Activated B cell treated with CpG ODN at 0.5 μM for 24 hours (primary cell): ENCODE data around the gene SLC2A14. TPM values are rescaled to one million over a fixed set of nuclear protein-coding genes. Genes with fewer than 3 reads are reported as not detected.
"Not testable (repeated sequence)": the region's sequence is repeated elsewhere in the genome, so short reads cannot be mapped to it uniquely, and the experiment has no call there.

Experiments used
- ATAC-seq: fragments of 200-7000 bp; cut with Tn5 transposase; one replicate; pipeline ENCODE4 v1.10.0; 2021; ENCODE audit warnings: low read depth, mild to moderate bottlenecking, moderate library complexity
- CTCF ChIA-PET: fragments of 350-600 bp; sonication (Branson Sonifier 250); formaldehyde crosslinking; loops from one replicate; lab custom pipeline; 2021; ENCODE audit warnings: antibody characterized with exemption; lab: Charles Lee
- POLR2A ChIA-PET: fragments of 350-600 bp; sonication (Branson Sonifier 250); formaldehyde crosslinking; loops from one replicate; lab custom pipeline; 2021; ENCODE audit warnings: antibody characterized with exemption; lab: Charles Lee
- DNase-seq: peaks from one replicate; pipeline ENCODE4 v3.0.0; 2022
- H3K27ac Mint-ChIP-seq: one replicate; pipeline ENCODE4 v1.8.0; 2020; ENCODE audit warnings: mixed read lengths
- H3K27me3 Mint-ChIP-seq: one replicate; pipeline ENCODE4 v1.8.0; 2021; ENCODE audit warnings: mixed read lengths
- H3K36me3 Mint-ChIP-seq: one replicate; pipeline ENCODE4 v1.8.0; 2021; ENCODE audit warnings: low read depth, mixed read lengths
- H3K4me1 Mint-ChIP-seq: one replicate; pipeline ENCODE4 v1.8.0; 2021; ENCODE audit warnings: mixed read lengths
- H3K4me3 Mint-ChIP-seq: one replicate; pipeline ENCODE4 v1.8.0; 2020; ENCODE audit warnings: mild to moderate bottlenecking, mixed read lengths
- H3K9me3 Mint-ChIP-seq: one replicate; pipeline ENCODE4 v1.8.0; 2020; ENCODE audit warnings: mixed read lengths
- CTCF ChIP-seq: fragments of 200-600 bp; IDR thresholded peaks from one replicate; pipeline ENCODE4 v1.8.0; 2022; ENCODE audit warnings: antibody characterized with exemption, mild to moderate bottlenecking
- intact Hi-C: fragments of 100-400 bp; cut with micrococcal nuclease; formaldehyde crosslinking; loops from one replicate; pipeline ENCODE4 v1.15.1; 2024
- total RNA-seq: library from RNA; stranded (reverse); gene quantifications from 2 replicates; pipeline ENCODE4 v1.2.3, GENCODE V29; 2022

The SLC2A14 gene
- total RNA-seq, 1 donor from 2014 or later, result 1.4 TPM

GRCh38 chr12:7915661-7916403 is 43.1 kb upstream of the SLC2A14 start:
- TF ChIP-seq CTCF, result no peak
- intact Hi-C loops, result no loop called here
- Mint-ChIP-seq H3K27ac (no peak overlapping the region), H3K9me3 (no peaks in the 10 kb centered on the region), H3K36me3 (peaks cover 36% of the 10 kb centered on the region), H3K27me3 (no peaks in the 10 kb centered on the region), H3K4me1 (no peaks in the 10 kb centered on the region), H3K4me3 (no peak overlapping the region)
- no peak for ATAC-seq
- no peak for DNase-seq
- POLR2A ChIA-PET, result no interaction called here
- CTCF ChIA-PET, result no interaction called here

- CTCF ChIA-PET, intact Hi-C loops, POLR2A ChIA-PET, ATAC-seq, DNase-seq, H3K36me3 Mint-ChIP-seq, H3K4me3 Mint-ChIP-seq, H3K4me1 Mint-ChIP-seq, H3K27me3 Mint-ChIP-seq, H3K9me3 Mint-ChIP-seq, H3K27ac Mint-ChIP-seq: not testable (repeated sequence)
These were observed 37.4 kb upstream of the SLC2A14 start for GRCh38 chr12:7910106-7910505.

GRCh38 chr12:7907009-7907408 is 34.3 kb upstream of the SLC2A14 start:
- no peak for DNase-seq
- ChIA-PET CTCF (no interaction called here), POLR2A (no interaction called here)
- Mint-ChIP-seq H3K4me1 (no peaks in the 10 kb centered on the region), H3K4me3 (no peak overlapping the region), H3K27me3 (no peaks in the 10 kb centered on the region), H3K9me3 (no peaks in the 10 kb centered on the region), H3K27ac (no peak overlapping the region), H3K36me3 (no peaks in the 10 kb centered on the region)
- TF ChIP-seq CTCF, result no peak
- intact Hi-C loops, result no loop called here
- no peak for ATAC-seq

GRCh38 chr12:7906303-7906702 is 33.6 kb upstream of the SLC2A14 start:
- H3K27me3 Mint-ChIP-seq, CTCF ChIA-PET, DNase-seq, POLR2A ChIA-PET, H3K9me3 Mint-ChIP-seq, H3K4me3 Mint-ChIP-seq, ATAC-seq, H3K27ac Mint-ChIP-seq, intact Hi-C loops, H3K36me3 Mint-ChIP-seq, H3K4me1 Mint-ChIP-seq: not testable (repeated sequence)

GRCh38 chr12:7905600-7906125 is 32.9 kb upstream of the SLC2A14 start:
- H3K27me3 Mint-ChIP-seq, intact Hi-C loops, DNase-seq, POLR2A ChIA-PET, H3K36me3 Mint-ChIP-seq, H3K4me1 Mint-ChIP-seq, H3K9me3 Mint-ChIP-seq, H3K4me3 Mint-ChIP-seq, ATAC-seq, H3K27ac Mint-ChIP-seq: not testable (repeated sequence)
- CTCF ChIA-PET, result interaction anchor here (1.1 kb wide), 1 partner anchor 44 kb away, joined by 3 read pairs; no protein-coding TSS in a partner anchor

- DNase-seq, result no peak
These were observed 32.4 kb upstream of the SLC2A14 start for GRCh38 chr12:7905071-7905470.

GRCh38 chr12:7902416-7902815 is 29.7 kb upstream of the SLC2A14 start:
- CTCF ChIA-PET, intact Hi-C loops, H3K27me3 Mint-ChIP-seq, ATAC-seq, H3K36me3 Mint-ChIP-seq, H3K9me3 Mint-ChIP-seq, POLR2A ChIA-PET, H3K4me3 Mint-ChIP-seq, H3K4me1 Mint-ChIP-seq, H3K27ac Mint-ChIP-seq, DNase-seq: not testable (repeated sequence)

More at GRCh38 chr12:7905071-7905470, 32.4 kb upstream of the SLC2A14 start:
- no peak for TF ChIP-seq CTCF
- H3K4me3 Mint-ChIP-seq, result no peak overlapping the region
- no peak overlapping the region for H3K27ac Mint-ChIP-seq
- H3K4me1 Mint-ChIP-seq, result no peaks in the 10 kb centered on the region
- no peaks in the 10 kb centered on the region for H3K9me3 Mint-ChIP-seq
- H3K36me3 Mint-ChIP-seq, result no peaks in the 10 kb centered on the region
- H3K27me3 Mint-ChIP-seq, result no peaks in the 10 kb centered on the region
- no peak for ATAC-seq
- CTCF ChIA-PET, result interaction anchor here (1.1 kb wide), 1 partner anchor 44 kb away, joined by 3 read pairs; no protein-coding TSS in a partner anchor
- intact Hi-C loops, result no loop called here
- POLR2A ChIA-PET, result no interaction called here
